ENCODE results near the gene MAP4K2.
"Not testable (repeated sequence)": the region's sequence is repeated elsewhere in the genome, so short reads cannot be mapped to it uniquely, and the experiment has no call there.

Gene MAP4K2

GRCh38 chr11:64823568-64824119 is 20.6 kb upstream of the MAP4K2 start:
- H3K4me2 ChIP-seq (ENCODE audit: low read length) = no peak overlapping the region
- H3K27ac ChIP-seq (ENCODE audit: low read depth, low read length, poor library complexity, severe bottlenecking) = no peak overlapping the region

GRCh38 chr11:64817476-64817875 is 14.5 kb upstream of the MAP4K2 start:
- no peaks in the 10 kb centered on the region for H3K9me3 ChIP-seq (ENCODE audit: low read length)
- no peak for TF ChIP-seq CTCF (IDR thresholded peaks at IDR 0.05; ENCODE audit: low read length)
- no peak for TF ChIP-seq EZH2 (IDR thresholded peaks at IDR 0.05; ENCODE audit: borderline replicate concordance, low read length)

More at GRCh38 chr11:64823568-64824119, 20.6 kb upstream of the MAP4K2 start:
- H3K4me3 ChIP-seq (ENCODE audit: low read depth, low read length, poor library complexity, severe bottlenecking) = no peak overlapping the region
- H3K4me1 ChIP-seq (ENCODE audit: insufficient read depth, low read length, severe bottlenecking) = no peaks in the 10 kb centered on the region
- H3K36me3 ChIP-seq (ENCODE audit: insufficient read depth, low read length) = peaks cover 21% of the 10 kb centered on the region
- no peaks in the 10 kb centered on the region for H3K9me2 ChIP-seq (ENCODE audit: low read depth, low read length)
- H3K9me3 ChIP-seq (ENCODE audit: low read length) = no peaks in the 10 kb centered on the region
- H3K27me3 ChIP-seq (ENCODE audit: insufficient read depth, low read length) = no peaks in the 10 kb centered on the region
- H3F3A ChIP-seq (ENCODE audit: insufficient read depth, low read length) = no peaks in the 10 kb centered on the region
- H4K20me1 ChIP-seq (ENCODE audit: insufficient read depth, low read length) = no peaks in the 10 kb centered on the region
- no peak overlapping the region for H2AFZ ChIP-seq (ENCODE audit: low read length)
- no peaks in the 10 kb centered on the region for H3K79me2 ChIP-seq (ENCODE audit: insufficient read depth, low read length)
- H3K9ac ChIP-seq (ENCODE audit: low read length) = no peak overlapping the region
- no peak for TF ChIP-seq CTCF (IDR thresholded peaks at IDR 0.05; ENCODE audit: low read length)
- TF ChIP-seq EZH2 (IDR thresholded peaks at IDR 0.05; ENCODE audit: borderline replicate concordance, low read length) = no peak

GRCh38 chr11:64815433-64815832 is 12.4 kb upstream of the MAP4K2 start:
- H3K4me1 ChIP-seq (ENCODE audit: insufficient read depth, low read length, severe bottlenecking) = peaks cover 17% of the 10 kb centered on the region
- H3K9me2 ChIP-seq (ENCODE audit: low read depth, low read length); H3K9ac ChIP-seq (ENCODE audit: low read length); H4K20me1 ChIP-seq (ENCODE audit: insufficient read depth, low read length); H3K79me2 ChIP-seq (ENCODE audit: insufficient read depth, low read length); H3K27me3 ChIP-seq (ENCODE audit: insufficient read depth, low read length); H3K27ac ChIP-seq (ENCODE audit: low read depth, low read length, poor library complexity, severe bottlenecking); H3K4me2 ChIP-seq (ENCODE audit: low read length); H3K36me3 ChIP-seq (ENCODE audit: insufficient read depth, low read length); H3K4me3 ChIP-seq (ENCODE audit: low read depth, low read length, poor library complexity, severe bottlenecking); H3F3A ChIP-seq (ENCODE audit: insufficient read depth, low read length); H3K9me3 ChIP-seq (ENCODE audit: low read length); H2AFZ ChIP-seq (ENCODE audit: low read length): not testable (repeated sequence)

More at GRCh38 chr11:64817476-64817875, 14.5 kb upstream of the MAP4K2 start:
- Histone ChIP-seq H3K4me1 (ENCODE audit: insufficient read depth, low read length, severe bottlenecking) (peaks cover 14% of the 10 kb centered on the region), H3K27me3 (ENCODE audit: insufficient read depth, low read length) (no peaks in the 10 kb centered on the region), H3K9me2 (ENCODE audit: low read depth, low read length) (no peaks in the 10 kb centered on the region), H3K4me2 (ENCODE audit: low read length) (no peak overlapping the region), H4K20me1 (ENCODE audit: insufficient read depth, low read length) (no peaks in the 10 kb centered on the region), H3K9ac (ENCODE audit: low read length) (no peak overlapping the region), H2AFZ (ENCODE audit: low read length) (no peak overlapping the region), H3F3A (ENCODE audit: insufficient read depth, low read length) (0 out of 2 replicates have a peak, but pooled peaks cover 3% of the 10 kb centered on the region), H3K4me3 (ENCODE audit: low read depth, low read length, poor library complexity, severe bottlenecking) (no peak overlapping the region), H3K79me2 (ENCODE audit: insufficient read depth, low read length) (no peaks in the 10 kb centered on the region), H3K27ac (ENCODE audit: low read depth, low read length, poor library complexity, severe bottlenecking) (no peak overlapping the region), H3K36me3 (ENCODE audit: insufficient read depth, low read length) (no peaks in the 10 kb centered on the region)

GRCh38 chr11:64814712-64815187 is 11.7 kb upstream of the MAP4K2 start:
- Histone ChIP-seq H3K27me3 (ENCODE audit: insufficient read depth, low read length) (no peaks in the 10 kb centered on the region), H3K9me2 (ENCODE audit: low read depth, low read length) (no peaks in the 10 kb centered on the region), H3K4me2 (ENCODE audit: low read length) (no peak overlapping the region; the same call in 1 of the 2 replicates), H4K20me1 (ENCODE audit: insufficient read depth, low read length) (no peaks in the 10 kb centered on the region), H3K36me3 (ENCODE audit: insufficient read depth, low read length) (no peaks in the 10 kb centered on the region), H3K79me2 (ENCODE audit: insufficient read depth, low read length) (no peaks in the 10 kb centered on the region), H3K27ac (ENCODE audit: low read depth, low read length, poor library complexity, severe bottlenecking) (peak overlapping the region; percentile 55), H3K4me3 (ENCODE audit: low read depth, low read length, poor library complexity, severe bottlenecking) (no peak overlapping the region), H3K4me1 (ENCODE audit: insufficient read depth, low read length, severe bottlenecking) (peaks cover 17% of the 10 kb centered on the region), H2AFZ (ENCODE audit: low read length) (no peak overlapping the region), H3K9me3 (ENCODE audit: low read length) (no peaks in the 10 kb centered on the region), H3K9ac (ENCODE audit: low read length) (no peak overlapping the region), H3F3A (ENCODE audit: insufficient read depth, low read length) (0 out of 2 replicates have a peak, but pooled peaks cover 3% of the 10 kb centered on the region)
- TF ChIP-seq CTCF (IDR thresholded peaks at IDR 0.05; ENCODE audit: low read length) = no peak
- TF ChIP-seq EZH2 (IDR thresholded peaks at IDR 0.05; ENCODE audit: borderline replicate concordance, low read length) = no peak
